GM21367 (cell line): ENCODE data around the gene APOL2.
"Not testable (repeated sequence)": the region's sequence is repeated elsewhere in the genome, so short reads cannot be mapped to it uniquely, and the experiment has no call there.

Source experiments
- ATAC-seq: cut with Tn5 transposase; IDR thresholded peaks from one replicate; pipeline ENCODE4 v1.9.1; 2021; ENCODE audit not compliant: unreplicated experiment

APOL2 gene

DNA sequence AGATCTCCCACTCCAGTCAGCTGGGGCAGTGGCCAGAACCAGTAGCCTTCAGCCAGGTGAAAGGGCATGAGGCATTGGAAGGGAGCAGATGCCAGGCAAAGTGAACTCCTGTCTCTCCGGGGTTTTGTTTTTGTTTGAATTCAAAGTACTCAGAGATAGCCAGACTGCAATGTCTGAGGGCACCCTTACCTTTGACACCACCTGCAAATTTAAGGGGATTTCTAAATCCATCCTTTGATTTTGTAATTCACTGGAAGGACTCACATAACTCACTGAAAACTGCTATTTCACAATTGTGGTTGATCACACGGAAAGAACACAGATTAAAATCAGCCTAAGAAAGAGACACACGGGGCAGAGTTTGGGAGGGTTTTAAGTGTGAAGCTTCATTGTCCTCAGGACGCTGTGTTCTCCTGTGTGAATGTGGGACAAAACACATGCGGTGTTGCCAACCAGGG lies 23.9 kb upstream of the APOL2 start:
- ATAC-seq = not testable (repeated sequence)

DNA sequence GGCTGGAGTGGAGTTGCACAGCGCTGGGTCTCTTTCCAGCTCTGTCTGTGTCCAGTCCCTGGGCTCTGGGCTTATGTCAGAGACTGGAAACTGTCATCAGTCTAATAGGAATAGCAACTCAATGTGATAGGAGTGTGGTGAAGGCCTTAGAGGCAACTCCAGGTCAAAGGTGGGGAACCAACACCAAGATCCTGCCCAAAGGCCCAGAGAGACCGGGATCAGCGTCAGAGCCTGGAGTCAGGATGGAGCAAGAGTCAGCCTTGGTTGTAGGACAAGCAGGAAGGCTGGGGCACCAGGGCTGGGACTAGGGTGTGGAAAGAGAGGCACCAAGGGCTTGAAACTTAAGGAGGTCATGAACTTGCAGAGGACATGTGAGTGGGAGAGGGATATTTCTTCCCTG lies 23.0 kb upstream of the APOL2 start:
- ATAC-seq = not testable (repeated sequence)

DNA sequence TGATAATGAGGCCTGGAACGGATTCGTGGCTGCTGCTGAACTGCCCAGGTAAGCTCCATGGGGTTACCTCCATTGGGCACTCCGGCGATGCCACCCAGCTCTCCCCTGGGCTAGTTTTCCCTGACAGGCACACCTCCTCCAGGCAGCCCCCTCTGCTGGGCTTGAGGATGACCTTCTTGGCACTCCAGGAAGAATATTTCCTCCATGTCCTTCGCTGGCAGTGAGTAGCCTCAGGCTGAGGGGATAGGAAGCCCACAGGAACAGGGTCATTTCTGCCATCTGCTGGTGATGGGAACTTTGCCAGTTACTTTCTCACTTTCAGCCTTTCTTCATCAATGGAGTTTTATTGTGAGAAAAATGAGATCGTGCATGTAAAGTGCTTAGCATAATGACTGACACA lies 22.3 kb upstream of the APOL2 start:
- not testable (repeated sequence) for ATAC-seq

DNA sequence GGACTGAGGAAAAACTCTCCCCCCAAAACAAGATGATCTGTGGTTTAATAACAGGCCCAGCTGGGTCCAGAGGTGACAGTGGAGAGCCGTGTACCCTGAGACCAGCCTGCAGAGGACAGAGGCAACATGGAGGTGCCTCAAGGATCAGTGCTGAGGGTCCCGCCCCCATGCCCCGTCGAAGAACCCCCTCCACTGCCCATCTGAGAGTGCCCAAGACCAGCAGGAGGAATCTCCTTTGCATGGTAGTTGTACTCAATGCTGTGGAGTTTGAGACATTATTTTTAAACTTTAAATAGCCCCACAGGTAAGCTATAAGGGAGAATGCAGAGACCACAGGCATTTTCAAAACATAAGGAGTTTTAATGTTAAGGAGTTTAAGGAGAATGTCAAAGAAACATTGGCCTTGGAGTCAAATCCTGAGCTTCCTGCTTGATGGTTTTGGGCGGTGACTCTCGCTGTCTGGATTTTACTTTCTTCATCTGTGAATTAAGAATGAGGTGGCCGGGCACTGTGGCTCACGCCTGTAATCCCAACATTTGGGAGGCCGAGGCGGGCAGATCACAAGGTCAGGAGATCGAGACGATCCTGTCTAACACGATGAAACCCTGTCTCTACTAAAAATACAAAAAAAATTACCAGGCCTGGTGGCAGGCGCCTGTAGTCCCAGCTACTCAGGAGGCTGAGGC lies 20.4 kb upstream of the APOL2 start:
- no peak for ATAC-seq

DNA sequence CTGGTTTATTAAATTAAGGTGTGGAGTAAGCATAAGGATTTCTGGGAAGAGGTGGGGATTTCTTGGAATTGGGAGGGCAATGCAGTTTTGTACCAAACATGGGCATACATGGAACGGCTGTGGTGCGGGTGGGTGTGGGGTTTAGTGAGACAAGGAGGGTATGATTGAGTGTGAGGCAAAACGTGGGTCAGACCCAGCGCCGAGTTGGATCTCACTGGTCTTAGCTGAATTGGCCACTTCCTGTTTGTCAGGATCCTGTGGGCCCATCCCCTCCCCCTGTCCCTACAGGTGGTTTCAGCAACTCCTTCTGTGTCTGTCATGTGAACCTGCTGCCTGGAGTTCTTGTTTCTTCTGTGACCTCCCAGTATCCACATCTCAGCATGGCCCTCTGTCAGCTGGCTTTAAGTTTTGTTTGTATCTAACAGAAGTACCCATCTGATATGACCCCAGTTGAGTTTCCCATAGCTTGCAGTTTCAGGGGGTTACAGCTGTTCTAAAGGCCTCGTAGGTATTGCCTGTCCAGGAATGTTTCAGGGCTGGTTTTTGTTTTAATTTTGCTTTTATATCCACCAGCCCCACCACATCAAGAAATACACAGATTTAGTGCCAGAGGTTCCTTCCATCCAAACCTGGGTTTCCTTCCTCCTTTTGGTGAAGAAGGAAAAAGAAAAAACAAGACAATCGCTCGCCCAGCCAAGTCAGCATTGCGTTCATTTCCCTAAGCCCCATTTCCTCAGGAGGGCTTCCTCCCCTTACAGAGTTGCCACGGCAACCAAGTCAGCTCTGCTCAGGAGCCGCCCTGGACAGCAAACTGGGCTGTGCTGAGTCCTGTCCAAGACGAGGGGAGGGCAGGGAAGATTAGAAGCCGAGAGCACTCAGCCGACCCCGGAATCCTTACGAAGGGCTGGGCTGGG lies 19.6 kb upstream of the APOL2 start:
- ATAC-seq = no peak

DNA sequence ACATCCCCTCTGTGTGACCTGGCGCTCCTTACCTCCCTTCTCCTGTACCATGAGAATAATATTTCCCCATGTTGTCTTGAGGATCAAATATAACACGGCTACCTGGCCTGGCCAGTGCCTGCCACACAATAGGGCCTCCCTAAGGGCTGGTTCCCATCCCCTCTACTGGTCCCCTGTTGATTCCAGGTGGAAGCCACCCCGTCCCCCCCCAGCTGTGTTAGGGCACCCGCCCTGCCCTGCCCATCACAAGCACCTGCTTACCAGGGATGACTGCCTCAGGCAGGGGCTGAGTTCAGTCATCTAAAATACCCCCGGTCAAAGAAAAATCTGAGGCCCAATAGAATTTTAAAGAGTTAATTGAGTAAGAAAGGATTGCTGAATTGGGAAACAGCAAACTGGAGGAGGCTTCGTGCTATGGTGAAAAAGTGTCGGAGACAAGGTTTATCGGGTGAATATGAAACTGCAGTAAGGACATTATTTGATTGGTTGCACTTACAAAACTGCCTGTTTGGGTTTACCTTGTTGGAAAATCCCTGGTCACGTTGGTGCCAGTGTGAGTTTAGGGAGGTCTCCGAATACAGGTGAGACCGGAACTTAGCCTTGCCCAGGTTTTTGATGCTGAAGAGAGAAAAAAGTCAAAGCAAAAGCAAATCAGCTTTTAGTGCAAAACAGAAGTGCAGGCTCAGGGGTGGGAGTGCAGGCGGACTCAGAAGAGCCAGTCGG lies 18.8 kb upstream of the APOL2 start:
- ATAC-seq = no peak

DNA sequence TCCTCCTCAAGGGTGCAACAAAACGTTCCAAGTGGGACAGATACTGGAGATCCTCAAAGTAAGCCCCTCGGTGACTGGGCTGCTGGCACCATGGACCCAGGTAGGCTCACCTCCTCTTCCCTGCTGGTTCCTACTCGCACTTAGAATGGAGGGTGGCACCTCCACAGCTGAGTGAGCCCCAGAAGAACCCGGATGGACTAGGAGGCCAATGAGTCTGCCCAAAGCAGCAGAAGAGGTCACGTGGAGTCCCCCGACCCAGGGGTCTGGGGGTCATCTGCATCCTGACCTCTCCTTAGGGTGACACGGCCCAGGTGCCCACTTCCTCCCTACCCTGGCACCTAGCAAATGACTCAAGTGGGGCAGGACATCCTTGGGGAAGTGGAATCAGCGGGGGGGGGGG lies 18.0 kb upstream of the APOL2 start:
- no peak for ATAC-seq

DNA sequence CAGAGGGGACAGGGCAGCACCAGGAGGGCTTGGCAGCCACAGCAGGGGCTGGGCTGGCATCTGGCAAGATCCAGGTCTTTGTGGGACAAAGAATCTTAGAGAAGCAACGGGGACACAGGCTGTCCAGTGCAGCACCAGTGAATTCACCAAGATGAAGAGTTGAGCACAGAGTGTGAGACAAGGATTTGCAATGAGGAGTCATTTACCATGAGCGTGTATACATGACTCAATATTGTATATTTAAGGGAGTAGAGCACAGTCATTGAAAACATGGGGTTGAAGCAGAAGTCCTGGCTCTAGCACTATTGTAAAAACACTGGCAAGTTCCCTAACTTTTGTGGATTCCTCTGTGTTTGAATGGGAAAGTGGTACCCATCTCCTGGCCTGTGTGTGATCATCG lies 17.2 kb upstream of the APOL2 start:
- ATAC-seq = no peak

DNA sequence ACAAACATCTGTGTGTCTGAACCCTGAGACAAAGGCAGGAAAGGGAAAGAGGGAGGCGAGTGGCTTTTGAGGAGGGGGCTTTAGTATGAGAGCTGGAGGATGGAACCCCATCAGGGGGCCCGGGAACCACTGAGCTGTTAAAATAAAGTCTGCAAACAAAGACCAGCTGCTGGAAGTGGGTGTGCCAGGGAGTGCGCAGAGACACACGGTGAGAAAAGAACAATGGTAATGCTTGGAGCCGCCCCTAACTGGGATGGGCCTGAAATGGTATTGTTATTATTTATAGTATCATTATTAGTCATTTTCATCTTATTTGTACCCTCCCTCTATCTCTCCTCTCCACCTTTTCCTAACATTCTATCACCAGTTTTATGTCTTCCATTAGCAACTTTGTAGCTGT lies 16.2 kb upstream of the APOL2 start:
- ATAC-seq = not testable (repeated sequence)

DNA sequence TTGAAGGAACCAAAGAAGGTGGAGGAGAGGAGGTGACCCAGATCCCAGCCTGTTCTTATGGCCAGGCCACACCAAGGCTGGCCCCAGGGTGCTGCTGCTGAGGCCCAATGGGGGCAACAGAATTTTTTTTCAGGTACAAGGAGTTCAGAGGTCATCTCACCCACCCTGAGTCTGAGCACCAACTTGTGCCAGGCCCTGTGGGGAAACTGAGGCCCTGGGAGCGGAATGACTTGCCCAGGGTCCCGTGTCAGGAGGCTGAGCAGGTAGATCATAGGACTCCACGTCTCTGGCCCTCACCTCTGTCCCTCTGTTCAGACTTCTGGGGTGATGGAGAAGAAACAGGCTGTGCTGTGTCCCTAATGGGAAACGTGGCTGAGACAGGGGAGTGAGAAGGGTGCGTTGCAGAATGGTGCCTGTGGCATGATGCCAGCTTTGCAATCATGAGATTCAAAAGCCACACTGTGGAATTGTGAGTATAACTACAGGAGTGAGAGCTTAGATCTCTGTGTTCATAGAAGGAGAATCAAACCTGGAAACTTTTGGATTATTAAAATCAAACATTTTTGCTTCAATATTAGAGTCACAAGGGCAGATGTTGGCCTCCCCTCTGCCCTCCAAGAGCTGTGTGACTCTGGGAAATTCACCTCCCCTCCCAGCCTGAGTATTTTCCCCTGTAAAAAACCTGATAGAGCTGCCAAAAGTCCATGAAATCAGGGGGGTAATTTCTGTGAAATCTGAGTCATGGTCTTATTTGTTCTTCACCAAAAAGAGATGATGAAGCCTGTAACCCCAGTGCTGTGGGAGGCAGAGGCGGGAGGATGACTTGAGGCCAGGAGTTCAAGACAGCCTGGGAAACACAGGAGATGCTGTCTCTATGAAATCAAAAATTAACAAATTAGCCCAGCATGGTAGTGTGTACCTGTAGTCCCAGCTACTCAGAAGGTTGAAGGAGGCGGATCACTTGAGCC lies 14.5 kb upstream of the APOL2 start:
- no peak for ATAC-seq

DNA sequence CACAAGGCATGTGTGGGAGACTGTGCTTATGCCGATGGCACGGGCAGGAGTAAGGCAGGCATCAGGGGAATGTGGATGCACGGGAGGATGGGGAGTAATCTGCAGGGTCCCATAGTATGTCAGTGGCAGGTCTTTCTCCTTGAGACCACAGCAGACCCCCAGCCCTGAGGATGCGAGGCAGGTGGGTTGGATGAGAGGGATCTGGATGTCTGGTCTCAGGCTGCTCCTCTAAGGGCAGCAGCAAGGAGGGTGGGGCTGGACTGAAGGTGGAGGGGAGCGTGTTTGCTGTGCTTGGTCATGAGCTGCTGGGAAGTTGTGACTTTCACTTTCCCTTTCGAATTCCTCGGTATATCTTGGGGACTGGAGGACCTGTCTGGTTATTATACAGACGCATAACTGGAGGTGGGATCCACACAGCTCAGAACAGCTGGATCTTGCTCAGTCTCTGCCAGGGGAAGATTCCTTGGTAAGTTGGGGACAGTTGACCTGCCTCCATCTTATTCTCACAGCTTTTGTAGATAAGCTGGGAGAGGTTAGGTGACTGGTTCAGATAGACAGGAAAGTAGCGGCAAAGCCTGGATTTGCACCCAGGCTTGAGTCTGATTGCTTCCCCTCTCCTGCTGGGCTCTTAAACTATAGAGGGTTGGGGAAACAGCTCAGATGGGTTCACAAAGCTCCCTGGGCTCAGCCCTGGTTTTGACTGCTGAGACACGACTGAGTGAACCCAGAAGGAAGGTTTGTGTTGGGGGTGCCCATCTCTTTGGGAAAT lies 13.6 kb upstream of the APOL2 start, which contains the start of gene APOL1:
Gene APOL1 (plus strand): TSS at position 380 of the 769 bp plus-strand sequence. CDS start 1,823 bp downstream, outside the sequence.
- ATAC-seq = no peak

DNA sequence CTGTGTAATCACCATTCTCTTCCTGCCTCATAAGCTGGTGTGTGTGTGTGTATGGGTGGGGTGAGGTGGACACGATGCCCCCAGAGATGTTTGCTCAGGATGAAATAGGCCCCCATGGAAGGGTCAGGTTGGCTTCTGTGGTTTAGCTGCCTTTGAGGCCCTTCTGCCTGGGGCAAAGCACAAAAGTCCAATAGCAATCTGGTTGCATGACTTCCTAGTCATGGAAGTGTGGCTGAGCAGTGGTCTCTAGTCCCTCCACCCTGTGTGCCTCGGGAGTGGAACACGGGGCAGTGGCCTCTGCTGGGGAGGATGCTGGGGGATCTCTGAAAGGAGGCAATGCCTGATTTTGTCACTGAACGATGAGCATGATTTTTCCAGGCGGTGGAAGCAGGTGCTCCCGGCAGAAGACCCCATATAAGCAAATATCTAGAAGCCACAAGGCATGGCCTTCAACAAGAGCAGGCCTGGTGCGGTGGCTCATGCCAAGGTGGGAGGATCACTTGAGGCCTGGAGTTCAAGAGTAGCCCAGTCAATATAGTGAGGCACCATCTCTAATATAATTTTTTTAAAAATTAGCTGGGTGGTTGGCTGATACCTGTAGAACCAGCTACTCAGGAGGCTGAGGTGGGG lies 12.8 kb upstream of the APOL2 start:
- not testable (repeated sequence) for ATAC-seq

DNA sequence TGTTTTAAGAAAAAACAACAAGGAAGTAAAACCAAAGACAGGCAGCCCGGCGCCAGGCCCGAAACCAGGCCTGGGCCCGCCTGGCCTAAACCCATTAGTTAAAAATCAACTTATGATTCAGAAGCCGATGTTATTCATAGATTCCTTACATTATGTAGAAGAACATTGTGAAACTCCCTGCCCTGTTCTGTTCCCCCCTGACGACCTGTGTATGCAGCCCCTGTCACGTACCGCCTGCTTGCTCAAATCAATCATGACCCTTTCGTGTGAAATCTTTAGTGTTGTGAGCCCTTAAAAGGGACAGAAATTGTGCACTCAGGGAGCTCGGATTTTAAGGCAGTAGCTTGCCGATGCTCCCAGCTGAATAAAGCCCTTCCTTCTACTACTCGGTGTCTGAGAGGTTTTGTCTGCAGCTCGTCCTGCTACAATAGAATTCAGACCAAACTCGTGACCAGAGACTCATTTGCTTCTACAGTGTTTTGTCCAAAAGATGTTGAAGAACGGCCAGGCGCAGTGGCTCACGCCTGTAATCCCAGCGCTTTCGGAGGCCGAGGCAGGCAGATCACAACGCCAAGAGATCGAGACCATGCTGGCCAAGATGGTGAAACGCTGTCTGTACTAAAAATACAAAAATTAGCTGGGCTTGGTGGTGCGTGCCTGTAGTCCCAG lies 11.1 kb upstream of the APOL2 start:
- not testable (repeated sequence) for ATAC-seq

DNA sequence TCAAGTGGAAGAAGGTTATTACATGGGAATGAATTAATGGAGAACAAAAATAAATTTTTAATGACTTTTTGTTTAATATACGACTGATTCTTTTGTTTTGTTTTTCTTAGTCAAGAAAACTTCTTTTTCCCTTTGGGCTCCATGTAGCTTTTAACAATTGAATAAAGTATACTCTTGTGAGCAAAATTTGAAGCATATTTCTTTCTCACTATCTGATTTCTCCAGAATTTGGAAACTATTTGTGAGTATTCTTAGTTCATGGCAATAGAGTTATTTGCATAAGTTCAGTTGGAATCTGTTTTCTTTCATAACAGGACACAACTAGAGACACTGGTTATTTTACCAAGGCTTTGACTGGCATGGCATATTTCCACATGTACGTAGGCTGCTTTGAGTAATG lies 9.8 kb upstream of the APOL2 start:
- no peak for ATAC-seq

DNA sequence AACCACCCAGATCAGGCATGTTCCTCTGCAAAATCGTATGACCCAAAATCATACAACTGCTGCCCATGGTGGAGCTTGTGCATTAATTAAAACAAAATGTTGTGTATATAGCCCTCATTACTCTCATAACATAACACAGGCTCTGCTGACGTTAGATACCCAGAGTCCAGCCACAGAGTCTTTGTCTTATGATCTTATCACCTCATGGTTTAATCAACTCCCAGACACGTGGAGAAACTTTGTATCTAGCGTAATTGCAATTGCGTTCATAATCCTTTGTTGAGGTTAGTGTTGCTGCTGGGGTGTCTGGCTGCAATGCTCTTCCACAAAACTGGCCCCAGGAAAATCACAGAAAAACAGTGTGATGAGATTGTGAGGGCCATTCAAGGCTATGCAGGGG lies 8.6 kb upstream of the APOL2 start:
- no peak for ATAC-seq

DNA sequence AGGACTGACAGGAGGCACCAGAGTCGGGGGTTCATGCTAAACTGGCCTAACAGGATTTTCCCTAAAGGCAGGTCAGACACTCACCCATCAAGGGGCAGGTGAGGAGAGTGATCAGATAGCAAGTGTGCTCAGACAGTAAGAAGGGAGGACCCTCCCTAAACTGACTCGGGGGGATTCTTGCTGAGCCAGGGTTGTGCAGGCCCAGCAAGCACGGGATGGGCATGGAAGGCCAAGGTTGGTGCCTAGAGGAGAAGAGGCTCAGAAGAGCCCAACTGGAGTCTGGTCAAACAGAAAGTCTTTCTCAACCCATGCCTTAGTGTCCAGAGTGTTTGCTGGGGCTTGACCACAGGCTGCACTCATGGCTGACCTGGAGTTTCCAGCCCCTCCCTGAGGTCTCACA lies 7.4 kb upstream of the APOL2 start:
- ATAC-seq = no peak

DNA sequence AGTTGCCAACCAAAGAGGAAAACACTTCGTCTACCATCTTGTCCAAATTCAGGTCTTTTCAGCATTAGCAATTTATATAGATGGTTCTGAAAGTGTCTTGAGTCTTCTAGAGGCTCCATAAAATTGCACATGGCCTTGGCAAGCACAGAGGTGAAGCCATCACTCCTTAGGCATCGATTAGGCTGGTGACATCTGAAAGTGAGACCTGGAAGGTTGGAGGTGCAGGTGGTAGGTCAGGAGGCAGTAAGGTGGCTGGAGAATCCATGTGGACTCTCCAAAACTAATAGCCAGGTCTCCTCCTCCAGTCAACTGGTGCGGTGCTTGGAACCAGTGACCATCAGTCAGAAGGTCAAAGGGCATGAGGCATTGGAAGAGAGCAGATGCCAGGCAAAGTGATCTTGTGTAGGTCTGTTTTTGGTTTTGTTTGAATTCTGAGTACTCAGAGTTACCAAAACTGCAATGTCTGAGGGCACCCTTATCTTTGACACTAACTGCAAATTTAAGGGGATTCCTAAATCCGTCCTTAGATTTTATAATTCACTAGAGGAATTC lies 6.6 kb upstream of the APOL2 start:
- no peak for ATAC-seq
